GM19324 (cell line): ENCODE measurements around the gene CRADD.
A peak's percentile ranks its signal among the peaks of the same experiment; 100 is the strongest.

Experiments used
- ATAC-seq: cut with Tn5 transposase; IDR thresholded peaks from one replicate; pipeline ENCODE4 v1.9.1; 2021; ENCODE audit warnings: mild to moderate bottlenecking, moderate library complexity; ENCODE audit not compliant: unreplicated experiment, low FRiP score

The CRADD gene

GRCh38 chr12:93733928-93734327, 56.8 kb downstream of the CRADD start:
- ATAC-seq = no peak

- ATAC-seq = no peak
These were observed 57.6 kb downstream of the CRADD start for GRCh38 chr12:93734784-93735183.

GRCh38 chr12:93736640-93737178, 59.5 kb downstream of the CRADD start:
- ATAC-seq = no peak

GRCh38 chr12:93737457-93738198, 60.5 kb downstream of the CRADD start:
- ATAC-seq = no peak

DNA sequence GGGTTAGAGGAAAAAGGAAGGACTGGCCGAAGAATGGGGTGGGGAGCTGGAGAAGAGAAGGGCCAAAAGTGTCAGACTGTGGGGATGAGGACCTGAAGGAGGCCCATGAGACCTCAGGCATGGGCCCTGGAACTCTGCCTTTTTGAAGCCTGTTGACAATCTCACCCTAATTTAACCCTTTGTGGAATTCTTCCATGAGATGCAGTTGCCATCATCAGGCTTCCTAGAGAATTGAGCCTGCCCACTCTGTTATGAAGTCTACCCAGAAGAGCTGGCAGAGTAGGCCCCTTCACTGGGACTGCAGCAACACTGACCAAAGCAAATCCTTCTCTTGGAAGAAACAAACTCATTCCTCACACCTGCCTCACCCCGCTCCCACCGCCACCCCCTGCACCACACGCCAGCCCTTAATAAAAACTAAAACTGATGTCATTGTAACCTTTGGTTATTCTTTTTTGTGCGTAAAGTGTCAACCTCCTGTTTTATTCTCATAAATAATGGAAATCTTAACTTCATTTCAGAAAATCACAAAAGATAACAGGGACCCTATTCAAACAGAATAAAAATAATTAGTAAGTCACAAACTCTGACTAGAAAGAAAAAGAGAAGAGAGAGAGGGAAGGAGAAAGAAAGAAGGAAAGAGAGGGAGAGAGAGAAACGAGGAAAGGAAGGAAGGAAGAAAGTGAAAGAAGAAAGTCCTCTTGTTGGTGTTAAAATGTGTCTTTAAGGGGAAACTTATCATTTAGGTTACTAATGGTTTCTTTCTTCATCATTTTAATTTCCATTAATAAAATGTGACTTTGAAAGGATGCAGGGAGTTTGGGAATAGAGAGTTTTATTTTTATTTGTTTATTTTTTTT, 61.3 kb downstream of the CRADD start:
- no peak for ATAC-seq

DNA sequence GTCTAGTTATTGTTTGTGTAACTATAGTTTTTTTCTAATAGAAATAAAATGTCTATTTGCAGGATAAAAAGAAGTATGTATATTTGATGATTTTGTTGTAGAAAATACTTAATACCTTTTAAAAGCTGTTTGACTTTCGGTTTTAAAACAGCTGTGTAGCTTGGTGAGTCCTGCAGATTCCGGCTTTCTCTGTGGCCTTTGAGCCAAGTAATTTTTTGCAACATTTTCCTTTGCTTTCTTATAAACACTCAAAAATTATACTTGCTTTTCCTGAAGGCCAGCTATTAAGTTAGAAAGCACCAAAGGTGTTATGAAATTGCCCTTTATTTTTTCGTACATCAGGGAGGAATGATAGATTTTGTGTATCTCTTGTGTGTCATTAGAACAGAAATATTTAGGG, 63.6 kb downstream of the CRADD start:
- ATAC-seq = no peak

DNA sequence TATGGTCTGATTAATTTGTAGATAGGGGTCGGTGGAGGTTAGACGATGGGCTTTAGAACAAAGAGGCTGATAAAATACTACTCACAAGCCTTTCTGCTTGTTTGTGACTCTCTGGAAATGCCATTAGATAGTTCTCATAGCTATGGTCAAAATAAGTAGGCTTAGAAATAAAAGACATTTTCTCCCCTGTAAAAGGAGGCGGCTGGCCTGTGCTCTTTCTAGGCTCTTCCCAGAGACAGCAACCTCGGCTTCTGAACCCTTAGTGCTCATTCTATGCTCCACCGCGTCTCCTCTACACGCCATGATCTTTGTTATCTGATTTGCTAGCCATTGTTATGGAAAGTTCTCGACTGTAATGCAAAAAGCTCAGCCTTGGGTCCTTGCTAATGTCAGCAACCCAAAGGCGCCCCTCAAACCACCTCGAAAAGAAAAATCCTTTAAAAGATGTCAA, 64.5 kb downstream of the CRADD start:
- ATAC-seq = no peak

DNA sequence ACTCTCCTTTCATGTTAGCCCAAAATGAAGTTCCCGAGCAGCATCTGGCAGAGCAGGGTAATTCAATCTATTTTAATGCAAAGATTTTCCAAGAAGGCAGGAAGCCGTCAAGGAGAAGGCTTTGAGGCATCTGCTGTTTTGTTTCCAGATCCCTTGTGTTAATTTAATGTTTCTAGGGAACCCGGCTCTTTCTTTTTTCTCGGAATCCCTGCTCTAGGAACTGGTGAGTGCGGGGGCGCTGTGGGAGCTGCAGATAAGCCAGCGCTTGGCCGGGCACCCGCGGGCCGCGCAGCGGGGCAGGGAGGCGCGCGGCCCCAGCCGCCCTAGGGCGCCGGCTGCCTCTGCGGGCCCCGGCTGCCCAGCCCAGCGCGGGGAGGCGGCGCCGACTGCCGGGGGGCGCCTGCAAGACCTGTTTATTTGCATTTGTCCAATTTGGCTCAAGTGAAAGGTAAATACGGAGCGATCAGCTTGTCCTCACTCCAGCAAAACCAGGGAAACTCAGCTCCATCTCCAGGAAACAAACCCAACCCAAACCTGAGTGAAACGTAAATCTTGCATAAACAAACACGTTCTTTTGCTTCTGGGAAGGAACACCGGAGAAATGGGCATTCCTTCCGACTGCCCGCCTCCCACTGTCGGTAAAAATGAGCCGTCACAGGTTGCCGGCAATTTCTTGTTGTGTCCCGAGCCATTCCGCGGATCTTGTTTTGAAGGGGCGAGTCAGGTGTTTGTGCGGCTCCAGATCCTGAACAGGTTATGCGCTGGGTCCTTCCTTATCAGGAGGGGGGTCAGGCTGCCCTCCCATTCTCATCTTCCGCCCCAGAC, 65.1 kb downstream of the CRADD start:
- peak; percentile 96 for ATAC-seq

GRCh38 chr12:93743229-93743998, 66.2 kb downstream of the CRADD start:
- ATAC-seq = no peak

DNA sequence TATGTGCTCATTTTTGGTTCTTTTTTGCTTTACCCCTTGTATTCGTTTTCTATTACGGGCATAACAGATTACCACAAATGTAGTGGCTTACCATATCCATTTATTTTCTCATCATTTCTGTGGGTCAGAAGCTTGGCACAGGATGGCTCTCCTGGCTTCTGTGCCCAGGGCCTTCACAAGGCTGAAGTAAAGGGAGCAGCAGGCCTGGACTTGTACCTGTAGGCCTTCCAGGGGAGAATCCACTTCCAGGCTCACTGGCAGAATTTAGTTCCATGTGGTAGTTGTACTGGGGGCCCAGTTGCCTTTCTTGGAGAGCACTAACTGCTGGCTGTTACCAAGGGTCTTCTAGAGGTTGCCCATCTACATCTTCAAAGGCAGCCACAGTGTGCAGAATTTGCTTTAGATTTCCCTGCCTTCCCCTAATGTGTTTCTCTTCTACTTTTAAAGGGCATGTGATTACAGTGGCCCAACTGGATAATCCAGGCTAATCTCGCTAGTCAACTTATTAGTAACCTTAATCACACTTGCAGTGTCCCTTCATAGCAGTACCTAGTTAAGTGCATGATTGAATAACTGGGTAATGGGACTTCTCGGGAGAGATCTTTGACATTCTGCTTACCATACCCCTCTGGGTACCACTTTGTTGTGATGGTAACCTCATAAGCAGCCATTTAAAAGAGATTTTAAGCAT, 67.0 kb downstream of the CRADD start:
- ATAC-seq = no peak

DNA sequence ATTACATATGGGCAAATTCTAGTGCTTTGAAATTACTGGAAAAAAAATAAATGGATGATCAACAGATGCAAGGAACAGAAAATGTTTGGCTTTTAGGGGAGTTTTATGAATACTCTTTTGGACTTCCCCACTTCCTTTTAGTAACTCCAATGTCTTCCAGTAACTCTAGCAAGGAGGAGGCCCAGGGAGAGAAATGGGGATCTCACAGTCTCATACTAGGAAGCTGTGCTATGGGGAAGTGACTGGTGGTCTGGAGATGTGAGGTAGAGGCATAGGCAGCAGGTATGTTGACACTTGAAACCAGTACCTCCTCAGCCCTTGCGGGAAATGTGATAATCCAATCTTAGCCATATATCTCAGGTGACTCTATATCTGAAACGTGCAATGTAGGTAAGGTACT, 68.1 kb downstream of the CRADD start:
- no peak for ATAC-seq

DNA sequence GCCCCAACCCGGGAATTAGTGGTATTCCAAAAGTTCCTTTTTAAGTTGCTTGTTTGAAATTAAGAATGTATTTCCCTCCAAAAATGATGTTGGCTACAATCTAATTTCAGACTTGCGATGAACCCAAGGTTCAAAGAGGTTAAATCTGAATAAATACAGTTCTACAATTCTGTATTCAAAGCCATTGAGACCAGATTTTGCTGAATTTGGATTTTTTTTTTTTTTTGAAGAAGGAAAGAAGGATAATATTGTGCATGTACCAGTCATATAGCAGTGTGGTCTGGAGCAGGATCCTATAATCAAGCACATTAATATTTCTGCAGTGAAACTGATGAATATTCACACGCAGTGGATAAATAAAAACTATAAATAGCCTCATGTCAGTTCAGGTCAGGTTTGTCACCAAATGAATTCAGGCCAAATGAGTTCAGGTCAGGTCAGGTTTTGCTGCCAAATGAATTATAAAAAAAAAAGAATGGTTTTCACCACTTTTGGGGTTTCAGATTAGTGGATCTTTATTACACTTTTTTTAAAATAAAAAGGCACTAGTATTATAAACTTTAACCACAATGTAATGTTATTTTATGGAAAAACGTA, 69.5 kb downstream of the CRADD start:
- ATAC-seq = no peak

- no peak for ATAC-seq
These were observed 71.7 kb downstream of the CRADD start for GRCh38 chr12:93748672-93749383.

DNA sequence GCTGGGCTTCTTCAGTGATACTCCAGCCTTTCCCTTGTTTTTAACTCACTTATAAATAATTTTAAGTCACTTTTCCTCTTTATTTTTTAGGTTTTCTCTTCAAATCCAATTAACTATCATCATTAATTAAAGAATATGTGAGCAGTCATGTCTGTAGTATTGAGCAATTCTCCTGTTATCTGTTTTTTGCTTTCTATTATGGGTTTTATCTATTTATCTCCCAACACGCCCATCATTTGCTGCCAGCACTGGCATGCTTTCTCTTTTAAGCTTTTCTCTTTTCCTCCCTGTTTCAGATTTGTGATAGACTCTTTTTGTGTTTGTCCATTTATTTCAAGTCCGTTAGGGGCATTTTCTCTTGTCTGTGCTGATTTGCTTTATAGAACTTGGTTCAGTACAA, 72.3 kb downstream of the CRADD start:
- ATAC-seq = no peak

DNA sequence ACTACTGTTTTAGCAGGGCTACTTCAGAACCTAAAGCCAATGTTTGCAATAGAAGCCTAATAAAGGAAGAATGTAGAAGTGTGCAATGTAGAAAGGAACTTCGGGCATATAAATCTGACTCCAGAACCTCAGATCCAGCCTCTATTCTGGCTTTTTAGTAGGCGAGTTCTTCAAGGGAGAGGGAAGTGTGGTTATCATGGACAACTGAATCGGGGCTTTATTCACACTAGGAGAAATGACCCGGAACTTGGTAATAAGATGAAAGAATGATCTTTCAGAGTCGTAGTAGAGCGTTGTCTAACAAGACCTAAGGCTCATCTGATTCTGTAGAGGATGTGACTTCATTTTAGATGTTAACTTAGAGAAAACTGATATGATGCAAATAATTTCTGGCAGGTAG, 72.9 kb downstream of the CRADD start:
- no peak for ATAC-seq

DNA sequence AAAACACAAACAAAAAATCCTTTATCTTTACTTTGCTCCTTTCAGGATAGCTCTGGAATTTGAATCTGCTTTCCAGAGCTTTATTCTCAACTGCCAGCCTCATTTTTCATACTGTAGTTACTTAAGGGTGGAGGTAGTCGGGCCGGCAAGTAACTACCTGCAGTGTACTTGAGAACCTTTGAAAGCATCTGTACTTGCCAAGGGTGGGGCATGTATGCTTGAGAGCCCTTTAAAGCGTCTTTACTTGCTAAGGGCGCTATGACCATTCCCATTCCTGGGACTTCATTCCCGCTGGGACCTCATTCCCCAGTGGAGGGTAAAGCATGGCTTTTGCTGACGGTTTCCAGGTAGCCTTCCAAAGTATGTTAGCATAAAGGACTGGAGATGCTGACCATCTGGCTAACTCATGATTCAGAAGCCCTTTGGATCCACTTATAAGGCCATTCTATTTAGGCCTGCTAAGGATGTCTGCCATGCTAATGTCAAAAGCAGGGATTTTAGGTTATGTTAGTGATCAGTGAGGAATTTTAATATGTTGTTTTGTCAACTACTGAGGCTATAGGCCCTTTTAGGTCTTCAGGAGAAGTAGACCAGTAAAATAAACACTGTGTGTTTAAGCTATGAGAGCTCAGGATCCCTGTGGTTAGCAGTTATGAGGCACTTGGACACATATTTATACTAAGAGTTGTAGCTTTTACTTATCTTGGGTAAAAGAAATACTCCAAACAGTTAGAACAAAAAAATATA, 74.9 kb downstream of the CRADD start:
- ATAC-seq = no peak

GRCh38 chr12:93753285-93753684, 76.1 kb downstream of the CRADD start:
- ATAC-seq = no peak
